ENCODE data around the gene ANKRD13A. TPM values are rescaled to one million over a fixed set of nuclear protein-coding genes. Genes with fewer than 3 reads are reported as not detected.
"Not testable (repeated sequence)": the region's sequence is repeated elsewhere in the genome, so short reads cannot be mapped to it uniquely, and the experiment has no call there.

ANKRD13A gene
- polyA plus RNA-seq, 1 donor = 29.3 TPM

DNA sequence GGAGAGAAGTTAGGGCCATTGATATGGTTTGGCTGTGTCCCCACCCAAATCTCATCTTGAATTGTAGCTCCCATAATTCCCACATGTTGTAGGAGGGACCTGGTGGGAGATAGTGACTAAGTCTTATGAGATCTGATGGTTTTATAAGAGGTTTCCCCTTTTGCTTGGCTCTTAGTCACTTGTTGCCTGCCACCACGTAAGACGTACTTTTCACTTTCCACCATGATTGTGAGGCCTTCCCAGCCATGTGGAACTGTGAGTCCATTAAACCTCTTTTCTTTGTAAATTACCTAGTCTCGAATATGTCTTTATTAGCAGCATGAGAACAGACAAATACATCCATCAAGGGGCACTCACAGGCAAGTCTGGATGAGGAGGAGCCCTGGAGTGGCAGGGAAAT is 57.4 kb downstream of the ANKRD13A start:
- not testable (repeated sequence) for H3K36me3 ChIP-seq (ENCODE audit: control insufficient read depth, insufficient read depth, low read length); H3K27ac ChIP-seq (ENCODE audit: low read length); H3K4me1 ChIP-seq (ENCODE audit: control insufficient read depth, insufficient read depth, low read length); H3K27me3 ChIP-seq (ENCODE audit: control insufficient read depth, insufficient read depth, low read length); H3K9me3 ChIP-seq (ENCODE audit: control insufficient read depth, low read depth, low read length); DNase-seq; H3K4me3 ChIP-seq (ENCODE audit: low read length)
- no CpG with 5 or more reads among the region's 3 CpGs for WGBS (ENCODE audit: insufficient coverage, low lambda C conversion rate)

DNA sequence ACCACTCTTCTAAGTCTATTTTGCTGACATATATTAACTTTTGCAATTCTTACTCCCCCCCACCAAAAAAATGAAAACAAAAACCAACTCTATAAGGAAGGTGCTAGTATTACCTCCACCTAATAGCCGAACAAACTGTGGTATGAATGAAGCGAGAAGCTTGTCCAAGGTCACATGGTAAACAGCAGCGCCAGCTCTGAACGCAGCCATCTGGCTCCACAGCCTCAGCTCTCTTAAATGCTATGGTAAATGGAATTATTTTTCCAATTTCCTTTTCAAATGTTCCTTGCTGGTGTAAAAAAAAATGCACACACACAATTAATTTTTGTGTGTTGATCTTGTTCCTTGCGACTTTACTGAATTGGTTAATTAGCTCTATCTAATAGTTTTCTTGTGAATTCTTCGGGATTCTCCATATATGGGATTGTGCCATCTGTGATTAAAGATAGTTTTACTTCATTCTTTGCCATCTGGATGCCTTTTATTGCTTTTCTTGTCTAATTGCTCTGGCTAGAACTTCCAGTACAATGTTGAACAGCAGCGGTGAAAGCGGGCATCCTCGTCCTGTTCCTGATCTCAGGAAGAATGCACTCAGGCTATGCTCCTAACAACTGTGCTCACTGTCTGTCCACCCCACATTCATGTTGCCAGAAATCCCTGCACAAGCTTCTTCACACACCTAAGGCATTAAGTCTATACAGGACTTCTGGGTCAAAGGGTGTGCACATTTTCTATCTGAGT is 59.8 kb downstream of the ANKRD13A start:
- H3K4me3 ChIP-seq (ENCODE audit: low read length) = no peak overlapping the region
- no peaks in the 10 kb centered on the region for H3K27me3 ChIP-seq (ENCODE audit: control insufficient read depth, insufficient read depth, low read length)
- DNase-seq = no peak
- 100% methylated on average over 1 of the region's 9 CpGs for WGBS (ENCODE audit: insufficient coverage, low lambda C conversion rate)
- no peak overlapping the region for H3K27ac ChIP-seq (ENCODE audit: low read length)
- H3K4me1 ChIP-seq (ENCODE audit: control insufficient read depth, insufficient read depth, low read length) = no peaks in the 10 kb centered on the region
- H3K9me3 ChIP-seq (ENCODE audit: control insufficient read depth, low read depth, low read length) = no peaks in the 10 kb centered on the region
- H3K36me3 ChIP-seq (ENCODE audit: control insufficient read depth, insufficient read depth, low read length) = no peaks in the 10 kb centered on the region

DNA sequence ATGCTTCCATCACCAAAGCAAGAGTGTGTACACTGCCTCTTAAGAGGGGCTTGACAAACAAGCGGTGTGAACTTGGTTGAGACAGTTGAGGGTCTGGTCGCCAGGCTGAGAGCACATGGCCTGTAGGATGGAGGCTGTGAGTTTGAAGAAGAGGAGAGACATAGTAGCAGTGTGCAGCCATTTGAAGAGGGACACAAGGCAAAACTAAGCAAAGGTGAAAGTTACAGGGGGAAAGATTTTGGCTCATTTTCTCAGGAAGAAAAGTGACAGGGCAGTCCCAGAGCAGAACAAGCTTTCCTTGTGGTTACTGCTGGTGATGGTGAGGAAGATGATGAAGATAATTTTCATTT is 60.4 kb downstream of the ANKRD13A start:
- H3K9me3 ChIP-seq (ENCODE audit: control insufficient read depth, low read depth, low read length) = peaks cover 2% of the 10 kb centered on the region
- WGBS (ENCODE audit: insufficient coverage, low lambda C conversion rate) = 80% methylated on average over 2 of the region's 2 CpGs
- DNase-seq = no peak

GRCh38 chr12:110062241-110062640 is 63.0 kb downstream of the ANKRD13A start:
- 100% methylated on average over 2 of the region's 2 CpGs for WGBS (ENCODE audit: insufficient coverage, low lambda C conversion rate)
- Histone ChIP-seq H3K9me3 (ENCODE audit: control insufficient read depth, low read depth, low read length) (peaks cover 3% of the 10 kb centered on the region), H3K4me1 (ENCODE audit: control insufficient read depth, insufficient read depth, low read length) (no peaks in the 10 kb centered on the region), H3K27ac (ENCODE audit: low read length) (no peak overlapping the region), H3K36me3 (ENCODE audit: control insufficient read depth, insufficient read depth, low read length) (no peaks in the 10 kb centered on the region), H3K27me3 (ENCODE audit: control insufficient read depth, insufficient read depth, low read length) (no peaks in the 10 kb centered on the region), H3K4me3 (ENCODE audit: low read length) (no peak overlapping the region)
- DNase-seq = no peak

More for the DNA sequence above, 60.4 kb downstream of the ANKRD13A start:
- Histone ChIP-seq H3K4me1 (ENCODE audit: control insufficient read depth, insufficient read depth, low read length) (no peaks in the 10 kb centered on the region), H3K36me3 (ENCODE audit: control insufficient read depth, insufficient read depth, low read length) (no peaks in the 10 kb centered on the region), H3K4me3 (ENCODE audit: low read length) (no peak overlapping the region), H3K27me3 (ENCODE audit: control insufficient read depth, insufficient read depth, low read length) (no peaks in the 10 kb centered on the region), H3K27ac (ENCODE audit: low read length) (no peak overlapping the region)

GRCh38 chr12:110065540-110065939 is 66.3 kb downstream of the ANKRD13A start:
- H3K4me3 ChIP-seq (ENCODE audit: low read length) = no peak overlapping the region
- H3K27me3 ChIP-seq (ENCODE audit: control insufficient read depth, insufficient read depth, low read length) = no peaks in the 10 kb centered on the region
- H3K36me3 ChIP-seq (ENCODE audit: control insufficient read depth, insufficient read depth, low read length) = no peaks in the 10 kb centered on the region
- no peak for DNase-seq
- H3K9me3 ChIP-seq (ENCODE audit: control insufficient read depth, low read depth, low read length) = peaks cover 3% of the 10 kb centered on the region
- no peaks in the 10 kb centered on the region for H3K4me1 ChIP-seq (ENCODE audit: control insufficient read depth, insufficient read depth, low read length)
- no CpG with 5 or more reads among the region's 2 CpGs for WGBS (ENCODE audit: insufficient coverage, low lambda C conversion rate)
- H3K27ac ChIP-seq (ENCODE audit: low read length) = no peak overlapping the region

DNA sequence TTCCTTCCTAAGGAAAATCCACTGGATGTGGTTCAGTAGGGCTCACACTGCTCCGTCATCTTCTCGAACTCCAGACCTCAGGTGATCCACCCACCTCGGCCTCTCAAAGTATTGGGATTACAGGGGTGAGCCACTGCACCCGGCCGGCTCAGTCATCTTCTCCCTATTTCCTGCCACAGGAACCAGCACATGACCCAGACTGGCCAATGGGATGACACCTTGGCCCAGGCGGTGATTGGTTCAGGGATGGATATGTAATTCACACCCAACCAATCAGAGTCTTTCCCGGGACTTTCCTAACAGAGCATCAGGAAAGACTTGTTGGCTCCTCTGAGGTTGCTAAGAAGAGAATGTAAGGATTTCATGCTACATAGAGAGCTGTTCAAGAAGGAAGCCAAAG is 68.3 kb downstream of the ANKRD13A start:
- no peak for DNase-seq
- Histone ChIP-seq H3K27me3 (ENCODE audit: control insufficient read depth, insufficient read depth, low read length) (no peaks in the 10 kb centered on the region), H3K36me3 (ENCODE audit: control insufficient read depth, insufficient read depth, low read length) (no peaks in the 10 kb centered on the region), H3K4me3 (ENCODE audit: low read length) (no peak overlapping the region), H3K4me1 (ENCODE audit: control insufficient read depth, insufficient read depth, low read length) (no peaks in the 10 kb centered on the region), H3K9me3 (ENCODE audit: control insufficient read depth, low read depth, low read length) (peaks cover 3% of the 10 kb centered on the region), H3K27ac (ENCODE audit: low read length) (no peak overlapping the region)
- no CpG with 5 or more reads among the region's 7 CpGs for WGBS (ENCODE audit: insufficient coverage, low lambda C conversion rate)

DNA sequence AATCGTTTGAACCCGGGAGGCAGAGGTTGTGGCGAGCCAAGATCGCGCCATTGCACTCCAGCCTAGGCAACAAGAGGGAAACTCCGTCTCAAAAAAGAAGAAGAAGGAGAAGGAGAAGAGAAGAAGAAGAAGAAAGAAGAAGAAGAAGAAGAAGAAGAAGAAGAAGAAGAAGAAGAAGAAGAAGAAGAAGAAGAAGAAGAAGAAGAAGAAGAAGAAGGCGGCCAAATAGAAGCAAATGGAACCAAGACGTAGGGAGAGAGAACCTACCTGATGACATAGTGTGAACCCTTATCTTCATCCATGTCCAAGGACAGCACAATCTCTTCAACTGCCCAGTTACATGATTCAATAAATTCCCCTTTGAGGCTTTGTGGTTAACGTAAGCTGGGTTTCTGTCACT is 68.9 kb downstream of the ANKRD13A start:
- not testable (repeated sequence) for H3K27ac ChIP-seq (ENCODE audit: low read length); H3K9me3 ChIP-seq (ENCODE audit: control insufficient read depth, low read depth, low read length); H3K36me3 ChIP-seq (ENCODE audit: control insufficient read depth, insufficient read depth, low read length); H3K27me3 ChIP-seq (ENCODE audit: control insufficient read depth, insufficient read depth, low read length); H3K4me1 ChIP-seq (ENCODE audit: control insufficient read depth, insufficient read depth, low read length); H3K4me3 ChIP-seq (ENCODE audit: low read length); DNase-seq
- 93% methylated on average over 6 of the region's 9 CpGs for WGBS (ENCODE audit: insufficient coverage, low lambda C conversion rate)

DNA sequence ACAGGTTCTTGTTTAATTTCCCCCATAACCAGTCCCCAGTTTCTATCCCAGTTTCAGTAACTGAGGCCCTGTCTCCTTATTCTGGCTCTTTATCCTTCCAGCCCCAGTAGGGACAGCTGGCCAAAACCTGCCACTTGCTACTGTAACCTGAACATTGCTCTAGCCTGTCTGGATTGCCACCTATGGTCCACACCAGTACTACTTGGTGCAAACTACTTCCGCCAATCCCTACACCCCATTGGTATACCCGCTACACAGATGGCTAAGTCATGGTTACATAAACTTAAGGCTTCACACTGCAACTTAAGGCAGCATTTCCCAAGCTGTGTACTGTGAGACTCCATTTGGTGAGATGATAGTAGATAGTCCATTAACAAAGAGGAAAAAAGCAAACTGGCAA is 69.4 kb downstream of the ANKRD13A start:
- no CpG with 5 or more reads among the region's 2 CpGs for WGBS (ENCODE audit: insufficient coverage, low lambda C conversion rate)
- H3K4me1 ChIP-seq (ENCODE audit: control insufficient read depth, insufficient read depth, low read length) = no peaks in the 10 kb centered on the region

GRCh38 chr12:110071504-110071903 is 72.3 kb downstream of the ANKRD13A start:
- no peaks in the 10 kb centered on the region for H3K27me3 ChIP-seq (ENCODE audit: control insufficient read depth, insufficient read depth, low read length)
- H3K4me1 ChIP-seq (ENCODE audit: control insufficient read depth, insufficient read depth, low read length) = no peaks in the 10 kb centered on the region
- no peak for DNase-seq
- H3K9me3 ChIP-seq (ENCODE audit: control insufficient read depth, low read depth, low read length) = no peaks in the 10 kb centered on the region
- no peak overlapping the region for H3K27ac ChIP-seq (ENCODE audit: low read length)
- no peak overlapping the region for H3K4me3 ChIP-seq (ENCODE audit: low read length)
- no peaks in the 10 kb centered on the region for H3K36me3 ChIP-seq (ENCODE audit: control insufficient read depth, insufficient read depth, low read length)

More for the DNA sequence above, 69.4 kb downstream of the ANKRD13A start:
- no peak for DNase-seq
- H3K4me3 ChIP-seq (ENCODE audit: low read length) = no peak overlapping the region
- H3K27me3 ChIP-seq (ENCODE audit: control insufficient read depth, insufficient read depth, low read length) = no peaks in the 10 kb centered on the region
- no peak overlapping the region for H3K27ac ChIP-seq (ENCODE audit: low read length)
- H3K9me3 ChIP-seq (ENCODE audit: control insufficient read depth, low read depth, low read length) = peaks cover 3% of the 10 kb centered on the region
- H3K36me3 ChIP-seq (ENCODE audit: control insufficient read depth, insufficient read depth, low read length) = no peaks in the 10 kb centered on the region

DNA sequence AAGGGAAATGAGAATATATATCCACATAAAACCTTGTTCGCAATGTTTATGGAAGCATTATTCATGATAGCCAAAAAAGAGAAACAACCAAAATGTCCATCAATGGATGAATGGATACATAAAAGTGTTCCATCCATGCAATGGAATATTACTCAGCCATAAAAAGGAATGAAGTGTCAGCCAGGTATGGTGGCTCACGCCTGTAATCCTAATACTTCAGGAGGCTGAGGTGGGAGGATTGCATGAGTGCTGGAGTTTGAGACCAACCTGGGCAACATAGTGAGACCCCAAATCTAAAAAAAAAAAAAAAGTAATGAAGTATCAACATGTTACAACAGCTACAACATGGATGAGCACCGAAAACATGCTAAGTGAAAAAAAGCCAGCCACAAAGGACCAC is 72.7 kb downstream of the ANKRD13A start:
- H3K4me1 ChIP-seq (ENCODE audit: control insufficient read depth, insufficient read depth, low read length) = no peaks in the 10 kb centered on the region
- H3K27ac ChIP-seq (ENCODE audit: low read length) = no peak overlapping the region
- WGBS (ENCODE audit: insufficient coverage, low lambda C conversion rate) = 100% methylated on average over 1 of the region's 3 CpGs
- no peaks in the 10 kb centered on the region for H3K36me3 ChIP-seq (ENCODE audit: control insufficient read depth, insufficient read depth, low read length)
- H3K27me3 ChIP-seq (ENCODE audit: control insufficient read depth, insufficient read depth, low read length) = no peaks in the 10 kb centered on the region
- no peaks in the 10 kb centered on the region for H3K9me3 ChIP-seq (ENCODE audit: control insufficient read depth, low read depth, low read length)
- DNase-seq = no peak
- no peak overlapping the region for H3K4me3 ChIP-seq (ENCODE audit: low read length)

DNA sequence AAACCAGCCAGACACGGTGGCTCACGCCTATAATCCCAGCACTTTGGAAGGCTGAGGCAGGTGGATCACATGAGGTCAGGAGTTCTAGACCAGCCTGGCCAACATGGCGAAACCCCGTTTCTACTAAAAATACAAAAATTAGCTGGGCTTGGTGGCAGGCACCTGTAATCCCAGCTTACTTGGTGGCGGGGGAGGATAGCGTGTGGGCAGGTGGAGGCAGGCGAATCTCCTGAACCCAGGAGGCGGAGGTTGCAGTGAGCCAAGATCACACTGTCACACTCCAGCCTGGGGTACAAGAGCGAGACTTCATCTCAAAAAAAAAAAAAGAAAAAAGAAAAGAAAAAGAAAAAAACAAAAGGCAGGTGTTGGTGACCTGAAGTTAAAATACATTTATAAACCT is 73.4 kb downstream of the ANKRD13A start:
- not testable (repeated sequence) for H3K27me3 ChIP-seq (ENCODE audit: control insufficient read depth, insufficient read depth, low read length); H3K9me3 ChIP-seq (ENCODE audit: control insufficient read depth, low read depth, low read length); H3K36me3 ChIP-seq (ENCODE audit: control insufficient read depth, insufficient read depth, low read length); DNase-seq; H3K4me3 ChIP-seq (ENCODE audit: low read length); H3K27ac ChIP-seq (ENCODE audit: low read length); H3K4me1 ChIP-seq (ENCODE audit: control insufficient read depth, insufficient read depth, low read length)
- WGBS (ENCODE audit: insufficient coverage, low lambda C conversion rate) = 93% methylated on average over 3 of the region's 9 CpGs
